Activated CD8-positive, alpha-beta memory T cell treated with anti-CD3 and anti-CD28 coated beads for 48 hours (primary cell): ENCODE measurements around the gene PON1.

Experiments
- DNase-seq, 3 experiments: peaks; one replicate each; pipeline ENCODE4 v3.0.0-alpha.2; 2020; ENCODE audit warnings: low read depth in 2 of 3, low spot score in 2 of 3

Gene PON1

GRCh38 chr7:95317966-95318365 is 6.4 kb downstream of the PON1 start:
- no peak for DNase-seq

DNA sequence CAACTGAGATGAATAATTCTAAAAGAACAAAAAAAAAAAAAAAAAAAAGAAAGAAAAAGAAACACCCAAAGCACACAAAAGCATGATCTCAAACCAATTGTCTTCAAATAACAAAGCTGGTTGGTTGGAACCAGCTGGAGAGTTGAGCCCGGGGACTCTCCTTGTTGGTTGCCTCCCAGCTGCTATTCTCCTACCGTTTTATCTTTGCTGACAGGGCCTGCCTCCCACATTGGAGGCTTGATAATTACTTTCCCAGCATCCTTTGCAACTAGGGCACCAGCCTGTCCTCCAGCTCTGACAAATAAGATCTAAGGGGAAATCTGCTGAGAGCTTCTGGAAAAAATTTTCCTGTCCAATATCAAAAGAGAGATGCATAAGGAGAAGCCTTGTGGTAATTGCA is 6.8 kb downstream of the PON1 start:
- DNase-seq: no peak

DNA sequence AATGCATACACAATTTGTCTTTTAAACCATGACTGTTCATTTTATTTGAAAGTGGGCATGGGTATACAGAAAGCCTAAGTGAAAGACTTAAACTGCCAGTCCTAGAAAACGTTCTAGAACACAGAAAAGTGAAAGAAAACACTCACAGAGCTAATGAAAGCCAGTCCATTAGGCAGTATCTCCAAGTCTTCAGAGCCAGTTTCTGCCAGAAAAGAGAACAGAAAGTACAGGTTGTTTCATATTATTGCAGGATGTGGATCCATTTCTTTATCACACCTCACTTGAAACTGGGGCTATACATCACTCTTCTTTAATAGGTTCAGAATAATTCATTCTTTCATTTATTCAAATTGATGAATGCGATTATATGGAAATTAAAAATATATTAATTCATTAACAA is 7.7 kb downstream of the PON1 start:
- no peak for DNase-seq

GRCh38 chr7:95312561-95312960 is 11.8 kb downstream of the PON1 start:
- DNase-seq: no peak

DNA sequence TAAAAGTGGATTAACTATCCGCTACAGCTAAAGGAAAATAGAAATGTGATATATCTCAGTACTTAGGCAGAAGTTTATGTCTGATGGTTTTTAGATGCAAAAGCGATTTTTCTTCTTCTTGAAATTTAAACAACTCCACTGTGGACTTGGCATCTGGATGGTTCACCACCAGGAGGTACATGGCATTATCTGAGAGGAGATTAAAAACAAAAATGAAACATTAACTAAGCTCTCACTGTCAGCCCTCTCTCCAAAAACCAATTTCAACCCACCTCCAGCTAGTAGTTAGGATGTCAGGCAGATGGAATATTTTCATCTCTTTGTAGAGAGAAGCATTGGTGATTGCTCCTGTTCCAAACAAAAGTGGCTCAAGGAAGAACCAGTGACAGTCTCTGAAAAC is 12.9 kb downstream of the PON1 start:
- no peak for DNase-seq

DNA sequence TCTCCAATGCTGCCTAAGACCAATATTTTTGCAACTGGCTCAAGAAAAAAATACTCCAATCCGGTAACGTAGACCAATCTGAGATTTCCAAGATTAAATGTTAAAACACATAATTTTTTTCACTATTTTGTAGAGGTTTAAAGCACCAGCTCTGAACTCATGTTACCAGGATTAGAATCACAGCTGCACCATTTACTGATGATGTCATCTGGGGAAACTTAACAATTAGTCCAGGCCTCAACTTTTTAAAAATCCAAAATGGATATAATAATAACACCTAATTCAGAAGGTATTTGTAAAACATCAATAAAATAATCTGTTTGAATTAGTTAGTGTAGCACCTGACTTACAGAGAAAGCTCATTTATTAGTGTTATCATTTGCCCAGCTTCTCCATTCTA is 14.4 kb downstream of the PON1 start:
- DNase-seq: no peak

DNA sequence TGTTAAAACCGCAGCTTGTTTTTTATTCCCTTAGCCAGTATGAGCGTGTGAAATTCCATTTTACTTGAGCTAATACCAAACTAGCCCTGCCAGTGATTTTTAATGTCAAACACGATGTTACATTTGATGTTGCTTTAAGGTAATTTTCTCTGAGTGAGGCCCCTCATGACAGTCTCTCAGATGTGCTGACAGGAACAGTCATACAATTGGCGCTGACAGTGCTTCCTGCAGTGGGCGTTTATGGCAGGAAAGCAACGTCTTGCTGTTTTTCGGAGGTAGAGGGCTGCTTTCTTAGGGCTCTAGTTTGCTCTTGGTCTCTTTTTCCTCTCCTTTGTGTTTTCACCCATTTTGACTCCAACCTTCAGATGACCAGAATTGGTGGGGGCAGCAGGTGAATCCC is 19.3 kb downstream of the PON1 start:
- no peak for DNase-seq

- DNase-seq: no peak
These were observed 21.1 kb downstream of the PON1 start for GRCh38 chr7:95303013-95303905.

DNA sequence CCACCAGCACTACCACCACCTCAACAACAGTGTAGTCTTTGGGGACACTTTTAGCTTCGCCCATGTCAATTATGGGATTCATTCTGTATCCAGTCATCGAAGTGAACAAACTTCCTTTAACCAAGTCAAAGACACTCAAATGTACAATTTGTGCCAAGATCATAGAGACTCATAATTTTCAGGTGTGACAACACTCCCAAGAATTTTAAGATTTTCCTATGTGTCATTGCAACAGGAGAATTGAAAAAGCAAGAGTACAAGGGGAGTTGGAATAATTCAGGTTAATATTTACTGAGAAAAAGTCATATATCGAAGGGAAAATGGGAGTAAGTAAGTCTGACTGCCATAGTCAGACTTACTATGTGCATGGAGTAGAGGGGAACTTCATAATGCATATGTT is 26.2 kb downstream of the PON1 start:
- DNase-seq: no peak

DNA sequence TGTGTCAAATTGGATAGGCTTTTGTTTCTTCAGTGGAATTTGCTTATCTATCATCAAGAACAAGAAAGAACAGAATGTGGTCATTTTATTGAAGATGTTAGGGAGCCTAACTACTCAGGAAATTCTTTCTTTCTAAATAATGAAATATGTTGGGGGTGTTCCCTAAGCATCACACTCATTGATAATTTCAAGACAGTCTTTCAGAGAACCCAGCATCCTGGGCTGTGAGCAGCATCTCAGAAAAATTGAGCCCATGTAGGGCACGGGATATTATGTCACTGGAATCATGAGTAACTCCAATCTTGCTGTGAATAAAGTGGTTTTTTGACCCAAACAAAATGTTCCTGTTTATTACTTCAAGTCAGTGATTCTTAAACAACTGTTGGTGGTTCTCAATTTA is 27.3 kb downstream of the PON1 start:
- no peak for DNase-seq

- no peak for DNase-seq
These were observed 27.9 kb downstream of the PON1 start for GRCh38 chr7:95296456-95296855.

- DNase-seq: no peak
These were observed 28.9 kb downstream of the PON1 start for GRCh38 chr7:95295397-95295796.

GRCh38 chr7:95290166-95290830 is 34.0 kb downstream of the PON1 start:
- no peak for DNase-seq

GRCh38 chr7:95286096-95286495 is 38.2 kb downstream of the PON1 start:
- DNase-seq: no peak

DNA sequence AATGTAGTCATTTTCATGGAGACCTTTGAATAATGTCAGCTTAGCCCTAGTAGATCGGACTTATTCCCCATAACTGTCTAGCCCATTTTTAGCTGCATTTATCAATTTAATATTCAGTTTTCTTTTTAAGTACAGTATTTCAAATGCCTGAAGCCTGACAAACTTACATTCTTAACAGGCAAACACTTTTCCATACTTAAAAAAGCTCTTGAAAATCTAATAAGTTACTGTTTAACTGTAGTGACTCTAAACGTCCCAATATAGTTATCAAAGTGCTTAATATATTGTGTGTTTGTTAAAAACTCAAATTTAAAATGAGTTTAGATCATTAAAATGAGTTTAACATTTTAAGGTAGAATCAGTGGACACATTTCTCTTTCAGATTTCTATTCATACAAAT is 44.9 kb downstream of the PON1 start:
- DNase-seq: no peak

GRCh38 chr7:95276114-95276513 is 48.2 kb downstream of the PON1 start:
- no peak for DNase-seq

- no peak for DNase-seq
These were observed 54.7 kb downstream of the PON1 start for GRCh38 chr7:95269640-95270039.

DNA sequence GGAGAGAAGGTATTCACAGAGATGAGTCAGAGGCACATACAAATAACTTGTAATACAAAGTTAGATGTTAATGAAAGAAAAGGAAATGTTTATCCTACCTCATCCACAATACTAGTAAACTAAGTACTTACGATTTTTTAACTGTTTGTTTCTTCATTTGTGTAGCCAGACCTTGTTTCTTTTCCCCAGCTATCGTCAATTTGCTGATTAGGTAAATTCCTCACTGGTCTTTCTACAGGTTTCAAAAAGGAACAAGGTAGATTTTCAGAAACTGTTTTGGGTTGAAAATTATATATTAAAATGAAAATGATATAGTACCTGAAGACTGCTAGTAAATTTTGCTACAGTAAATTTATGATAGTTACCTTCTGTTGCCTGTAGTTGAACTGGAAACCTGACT is 56.6 kb downstream of the PON1 start:
- DNase-seq: no peak

DNA sequence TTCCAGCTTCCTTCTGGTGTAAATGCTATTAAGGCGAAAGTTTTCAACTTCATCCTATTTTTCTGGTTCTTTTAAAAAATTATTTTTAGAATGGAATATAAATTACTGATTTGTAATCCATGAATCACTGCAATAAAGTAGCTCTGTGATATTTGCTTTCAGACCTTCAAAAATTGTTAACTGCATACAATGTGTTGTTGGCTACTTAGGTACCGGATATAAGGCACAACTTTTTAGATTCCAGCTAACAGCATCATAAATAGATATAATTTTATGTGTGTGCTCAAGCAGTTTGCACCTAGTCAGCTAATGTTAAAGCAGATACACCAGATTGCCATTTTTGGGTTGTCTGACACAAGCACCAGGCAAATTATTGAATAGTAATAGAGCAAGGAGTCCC is 58.7 kb downstream of the PON1 start:
- DNase-seq: no peak

- no peak for DNase-seq
These were observed 59.9 kb downstream of the PON1 start for GRCh38 chr7:95264363-95264891.

- no peak for DNase-seq
These were observed 60.5 kb downstream of the PON1 start for GRCh38 chr7:95263785-95264362.

DNA sequence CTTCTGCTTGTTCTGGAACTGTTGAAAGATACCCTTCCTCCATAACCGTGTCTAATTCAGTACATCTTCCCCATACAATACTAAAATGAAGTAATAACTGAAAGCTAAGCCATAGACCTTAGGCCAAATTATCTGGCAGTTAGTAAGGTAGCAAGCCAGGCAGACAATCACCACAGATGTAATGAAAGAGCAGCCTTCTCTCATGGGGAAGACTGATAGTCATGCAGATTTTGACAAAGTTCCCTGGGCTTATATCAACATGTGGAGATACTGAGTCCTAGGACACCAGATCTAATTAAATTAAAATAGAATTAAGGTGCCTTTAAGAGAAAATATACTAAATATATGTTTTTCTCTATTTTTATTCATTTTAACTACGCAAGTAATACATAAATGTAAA is 61.5 kb downstream of the PON1 start:
- no peak for DNase-seq
